OCI-LY7 (cell line): ENCODE measurements around the gene GNG13. TPM values are rescaled to one million over a fixed set of nuclear protein-coding genes. Genes with fewer than 3 reads are reported as not detected.

ENCODE experiments used
- BruUV-seq: library from RNA; stranded (reverse); fragments of 400-500 nt; replicated peaks from 2 replicates; lab custom pipeline; 2021; lab: Mats Ljungman, UMichigan
- CTCF ChIA-PET: fragments of 300-600 bp; sonication (Branson Sonifier 250); formaldehyde crosslinking; loops from one replicate; lab custom pipeline; 2022; ENCODE audit warnings: antibody characterized with exemption; ENCODE audit not compliant: unreplicated experiment; lab: Charles Lee
- POLR2A ChIA-PET: fragments of 300-600 bp; sonication (Branson Sonifier 250); formaldehyde crosslinking; loops from one replicate; lab custom pipeline; 2022; ENCODE audit warnings: antibody characterized with exemption; lab: Charles Lee
- DNase-seq: peaks from one replicate; pipeline ENCODE4 v3.0.0-alpha.2; 2015; ENCODE audit warnings: low spot score
- H2AFZ ChIP-seq: fragments of 200-600 bp; sonication (generic), shearing (Covaris generic); 2 replicates; pipeline ENCODE4 v1.6.1; 2014; ENCODE audit warnings: mild to moderate bottlenecking, antibody characterized with exemption, low read length, moderate library complexity
- H3K27ac ChIP-seq: fragments of 200-600 bp; sonication (generic); 2 replicates; pipeline ENCODE4 v1.5.1; 2014; ENCODE audit warnings: mixed run types, low read depth, mild to moderate bottlenecking, moderate library complexity, low read length, inconsistent platforms; ENCODE audit not compliant: poor library complexity, severe bottlenecking
- H3K36me3 ChIP-seq: fragments of 200-600 bp; sonication (generic); 2 replicates; pipeline ENCODE4 v1.6.1; 2014; ENCODE audit warnings: mild to moderate bottlenecking, antibody characterized with exemption, low read length, moderate library complexity, mixed read lengths; ENCODE audit not compliant: insufficient read depth
- H3K4me1 ChIP-seq: fragments of 200-600 bp; sonication (generic); 2 replicates; pipeline ENCODE4 v1.5.1; 2014; ENCODE audit warnings: mild to moderate bottlenecking, low read length; ENCODE audit not compliant: insufficient read depth, poor library complexity, severe bottlenecking
- H3K4me2 ChIP-seq: fragments of 200-600 bp; sonication (generic); 2 replicates; pipeline ENCODE4 v1.6.1; 2014; ENCODE audit warnings: mild to moderate bottlenecking, low read length
- H3K4me3 ChIP-seq: fragments of 200-600 bp; sonication (generic); 2 replicates; pipeline ENCODE4 v1.5.1; 2014; ENCODE audit warnings: mild to moderate bottlenecking, low read depth, low read length; ENCODE audit not compliant: poor library complexity, severe bottlenecking
- H3K79me2 ChIP-seq: fragments of 200-600 bp; sonication (generic); 2 replicates; pipeline ENCODE4 v1.6.1; 2016; ENCODE audit warnings: low read depth, mild to moderate bottlenecking, low read length, moderate library complexity, mixed read lengths; ENCODE audit not compliant: insufficient read depth
- H3K9me2 ChIP-seq: fragments of 200-600 bp; sonication (generic); 2 replicates; pipeline ENCODE4 v1.6.1; 2016; ENCODE audit warnings: mild to moderate bottlenecking, low read length, mixed read lengths; ENCODE audit not compliant: insufficient read depth
- H3K9me3 ChIP-seq: fragments of 200-600 bp; sonication (generic); 2 replicates; pipeline ENCODE4 v1.6.1; 2014; ENCODE audit warnings: mild to moderate bottlenecking, mixed run types, low read length, mixed read lengths
- H4K20me1 ChIP-seq: fragments of 200-600 bp; sonication (generic); 2 replicates; pipeline ENCODE4 v1.6.1; 2014; ENCODE audit warnings: mild to moderate bottlenecking, antibody characterized with exemption, low read length, moderate library complexity, mixed read lengths; ENCODE audit not compliant: insufficient read depth
- CTCF ChIP-seq: fragments of 200-600 bp; sonication (generic); conservative IDR thresholded peaks from 2 replicates; pipeline ENCODE4 v1.5.1; 2014; ENCODE audit warnings: mild to moderate bottlenecking, antibody characterized with exemption, low read length, moderate library complexity, mixed read lengths
- EZH2phosphoT487 ChIP-seq: fragments of 200-600 bp; sonication (generic); IDR thresholded peaks from 2 replicates; pipeline ENCODE4 v1.6.1; 2018; ENCODE audit warnings: low read depth, borderline replicate concordance, mild to moderate bottlenecking, mixed run types, antibody characterized with exemption, low read length, moderate library complexity, mixed read lengths
- intact Hi-C: fragments of 100-400 bp; cut with micrococcal nuclease; formaldehyde crosslinking; loops from one replicate; pipeline ENCODE4 v1.10.0; 2022; ENCODE audit not compliant: unreplicated experiment
- total RNA-seq, 2 experiments: library from RNA; depleted of rRNA in 1 of 2; stranded (reverse); fragments of >200 nt in 1 of 2; shearing (Covaris generic) in 1 of 2; gene quantifications; 2 replicates each; pipeline ENCODE4 v1.2.3, GENCODE V29; 2014 to 2022

Gene GNG13
- total RNA-seq, 2 experiments from 2014 or later: not detected

DNA sequence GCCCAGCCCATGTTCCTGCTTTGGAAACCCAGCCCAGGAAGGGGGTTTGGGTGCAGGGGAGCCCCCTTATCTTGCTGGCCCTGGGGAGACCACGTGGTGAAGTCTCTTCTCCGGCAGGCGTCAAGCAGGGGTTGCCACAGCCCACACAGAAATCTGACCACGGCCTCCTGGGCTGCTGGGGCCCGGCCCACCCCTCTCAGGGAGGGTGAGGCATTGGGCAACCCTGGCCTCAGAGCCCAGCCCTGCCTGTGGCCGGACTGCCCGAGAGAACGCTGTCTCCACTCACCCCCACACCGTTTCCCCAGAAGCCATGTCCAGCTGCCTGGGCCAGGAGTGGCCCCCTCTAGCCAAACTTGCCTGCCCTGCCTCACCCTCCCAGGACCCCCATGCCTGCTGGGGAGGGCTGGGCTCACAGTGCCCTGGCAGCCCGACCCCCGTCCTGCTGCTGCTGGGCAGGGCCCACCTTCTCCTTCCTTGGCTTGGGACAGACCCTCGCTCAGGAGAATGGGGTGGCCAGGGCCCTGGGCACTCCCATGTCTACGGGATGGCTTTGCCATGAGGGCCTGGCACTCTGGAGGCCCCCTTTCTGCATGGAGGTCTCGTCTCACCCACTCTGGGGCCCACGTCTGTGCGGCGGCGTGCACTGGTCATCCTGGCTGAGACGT, 19.1 kb downstream of the GNG13 start:
- peaks cover 20% of the 10 kb centered on the region for H3K36me3 ChIP-seq
- H4K20me1 ChIP-seq: no peaks in the 10 kb centered on the region
- peaks cover 3% of the 10 kb centered on the region; the same call in 1 of the 2 replicates for H3K79me2 ChIP-seq
- H3K9me2 ChIP-seq: no peaks in the 10 kb centered on the region
- H3K4me3 ChIP-seq: no peak overlapping the region
- intact Hi-C loops: no loop called here
- H2AFZ ChIP-seq: no peak overlapping the region
- no peaks in the 10 kb centered on the region for H3K9me3 ChIP-seq
- no peak for TF ChIP-seq EZH2phosphoT487
- TF ChIP-seq CTCF: no peak
- BruUV-seq: no TSS peak
- ChIA-PET CTCF (no interaction called here), POLR2A (no interaction called here)
- no peak for DNase-seq
- no peaks in the 10 kb centered on the region for H3K4me1 ChIP-seq
- H3K27ac ChIP-seq: no peak overlapping the region
- H3K4me2 ChIP-seq: no peak overlapping the region

DNA sequence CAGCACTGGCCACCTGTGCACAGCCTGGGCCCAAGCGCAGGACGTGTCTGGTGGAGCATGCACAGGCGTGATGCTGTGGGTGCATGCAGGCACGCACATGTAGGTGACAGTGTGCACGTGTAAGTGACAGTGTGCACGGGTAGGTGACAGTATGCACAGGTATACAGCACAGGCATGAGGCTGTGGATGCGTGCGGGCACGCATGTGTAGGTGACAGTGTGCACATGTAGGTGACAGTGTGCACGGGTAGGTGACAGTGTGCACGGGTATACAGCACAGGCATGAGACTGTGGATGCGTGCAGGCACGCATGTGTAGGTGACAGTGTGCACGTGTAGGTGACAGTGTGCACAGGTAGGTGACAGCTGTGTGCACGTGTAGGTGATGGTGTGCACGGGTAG, 20.2 kb downstream of the GNG13 start:
- Histone ChIP-seq H3K27ac (no peak overlapping the region), H3K36me3 (peaks cover 9% of the 10 kb centered on the region), H3K4me1 (no peaks in the 10 kb centered on the region), H2AFZ (no peak overlapping the region), H3K4me2 (no peak overlapping the region), H3K79me2 (no peaks in the 10 kb centered on the region), H3K9me2 (no peaks in the 10 kb centered on the region), H4K20me1 (no peaks in the 10 kb centered on the region), H3K4me3 (no peak overlapping the region), H3K9me3 (no peaks in the 10 kb centered on the region)
- no peak for TF ChIP-seq EZH2phosphoT487
- no peak for TF ChIP-seq CTCF
- BruUV-seq: no TSS peak
- ChIA-PET POLR2A (no interaction called here), CTCF (no interaction called here)
- DNase-seq: no peak
- intact Hi-C loops: no loop called here

DNA sequence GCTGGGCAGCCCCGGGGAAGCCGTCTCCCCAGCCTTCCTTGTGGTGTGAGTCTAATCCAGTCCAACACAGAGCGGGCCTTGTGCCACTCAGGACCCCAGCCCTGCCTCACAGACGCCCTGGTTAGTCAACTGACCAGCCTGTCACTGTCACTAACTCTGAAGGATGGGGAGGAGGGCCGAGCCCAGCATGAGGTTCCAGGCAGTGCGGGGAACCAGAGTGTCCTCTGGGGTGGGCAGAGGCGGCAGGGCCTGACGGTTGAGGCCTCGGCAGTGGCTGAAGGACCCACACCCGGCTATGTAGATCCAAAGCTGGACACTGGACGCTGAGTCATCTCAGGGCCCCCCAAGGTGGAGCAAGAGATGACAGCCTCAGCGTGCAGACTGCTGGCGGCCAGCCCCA, 21.0 kb downstream of the GNG13 start:
- H3K9me2 ChIP-seq: no peaks in the 10 kb centered on the region
- H3K9me3 ChIP-seq: no peaks in the 10 kb centered on the region
- H3K27ac ChIP-seq: no peak overlapping the region
- intact Hi-C loops: no loop called here
- H3K4me1 ChIP-seq: no peaks in the 10 kb centered on the region
- POLR2A ChIA-PET: no interaction called here
- no peaks in the 10 kb centered on the region for H4K20me1 ChIP-seq
- DNase-seq: no peak
- H3K79me2 ChIP-seq: no peaks in the 10 kb centered on the region
- TF ChIP-seq CTCF (no peak), EZH2phosphoT487 (no peak)
- no peak overlapping the region for H3K4me3 ChIP-seq
- no peak overlapping the region for H2AFZ ChIP-seq
- no TSS peak for BruUV-seq
- no peak overlapping the region for H3K4me2 ChIP-seq
- CTCF ChIA-PET: no interaction called here
- peaks cover 2% of the 10 kb centered on the region; the same call in 1 of the 2 replicates for H3K36me3 ChIP-seq
